ENCODE results near the gene RGS2.
A peak's percentile ranks its signal among the peaks of the same experiment; 100 is the strongest.

Gene RGS2

DNA sequence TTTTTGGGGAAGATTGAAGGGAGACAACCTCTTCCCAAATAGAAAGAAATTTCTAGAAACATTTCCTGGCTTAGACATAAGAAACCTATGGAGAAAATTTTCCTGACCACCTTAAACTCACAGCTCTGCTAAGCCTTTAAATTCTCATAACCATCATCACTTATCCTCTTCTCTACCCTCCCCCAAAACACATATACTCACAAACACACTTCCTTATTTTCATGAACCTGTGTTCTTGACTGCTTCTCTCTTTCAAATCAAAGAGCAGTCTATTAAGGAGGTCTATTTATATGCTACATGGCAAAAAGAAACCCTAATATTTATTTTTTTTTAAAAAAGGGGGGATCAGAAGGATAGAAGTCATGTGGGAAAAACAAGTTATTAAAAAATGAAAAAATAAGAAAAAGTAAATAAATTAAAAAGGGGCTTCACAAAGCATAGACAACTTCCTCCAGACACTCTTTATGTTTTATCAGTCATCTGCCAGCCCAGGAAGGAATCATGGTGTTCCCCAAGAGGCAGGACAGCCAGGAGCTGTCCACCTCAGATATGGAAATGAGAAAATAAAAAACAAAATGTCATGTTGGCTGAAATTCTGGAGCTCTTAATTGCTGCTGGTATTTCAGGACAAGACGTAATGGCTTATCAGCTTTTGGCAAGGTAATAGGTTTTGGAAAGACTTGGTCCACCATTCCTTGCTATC lies 12.8 kb upstream of the RGS2 start:
- DNase-seq (ENCODE audit: low read depth): no peak

DNA sequence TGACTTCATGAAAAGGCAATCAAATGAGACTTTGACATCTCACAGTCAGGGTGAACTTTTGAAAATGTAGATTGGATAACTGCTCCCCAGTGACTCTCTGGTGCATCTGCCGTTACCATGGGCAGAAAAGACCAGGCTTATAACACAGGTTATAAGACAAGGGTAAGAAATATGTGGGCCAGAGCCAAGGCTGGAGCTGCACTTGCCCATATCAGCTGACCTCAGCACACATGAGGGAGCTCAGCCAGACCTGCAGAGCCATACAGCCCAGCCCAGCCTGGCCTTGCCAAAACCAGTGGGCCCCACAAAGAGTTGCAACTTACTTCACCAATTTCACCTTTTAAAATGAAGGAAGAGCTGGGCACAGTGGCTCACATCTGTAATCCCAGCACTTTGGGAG lies 11.7 kb upstream of the RGS2 start:
- DNase-seq (ENCODE audit: low read depth): no peak

DNA sequence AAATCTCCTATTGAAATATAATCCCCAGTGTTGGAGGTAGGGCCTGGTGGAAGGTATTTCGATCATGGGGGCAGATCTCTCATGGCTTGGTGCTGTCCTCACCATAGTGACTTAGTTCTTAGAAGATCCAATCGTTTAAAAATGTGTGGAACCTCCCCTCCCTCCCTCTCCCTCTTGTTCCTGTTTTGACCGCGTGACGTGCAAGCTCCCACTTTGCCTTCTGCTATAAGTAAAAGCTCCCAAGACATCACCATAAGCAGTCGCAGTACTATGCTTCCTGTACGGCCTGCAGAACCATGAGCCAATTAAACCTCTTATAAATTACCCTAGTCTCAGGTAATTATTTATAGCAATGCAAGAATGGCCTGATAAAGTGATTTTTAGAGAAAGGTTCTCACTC lies 10.9 kb upstream of the RGS2 start:
- DNase-seq (ENCODE audit: low read depth): no peak

DNA sequence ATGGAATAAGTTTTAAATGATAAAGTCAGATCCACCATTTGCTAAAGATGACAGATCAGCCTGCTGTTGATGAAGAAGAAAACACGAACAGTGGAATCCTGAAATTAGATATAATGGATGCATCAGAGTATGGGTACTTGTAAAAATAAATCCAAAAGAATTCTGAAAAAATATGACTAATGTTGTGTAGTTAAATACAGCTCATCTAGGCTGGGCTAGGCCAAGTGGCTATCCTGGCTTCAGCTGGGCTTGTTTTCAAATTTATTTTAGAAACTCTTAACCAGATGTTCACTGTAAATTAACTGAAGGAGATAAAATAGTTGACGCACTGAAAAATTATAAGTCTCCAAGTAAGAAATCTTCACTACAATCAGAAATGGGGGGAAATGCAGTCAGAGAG lies 7.4 kb upstream of the RGS2 start:
- DNase-seq (ENCODE audit: low read depth): no peak

DNA sequence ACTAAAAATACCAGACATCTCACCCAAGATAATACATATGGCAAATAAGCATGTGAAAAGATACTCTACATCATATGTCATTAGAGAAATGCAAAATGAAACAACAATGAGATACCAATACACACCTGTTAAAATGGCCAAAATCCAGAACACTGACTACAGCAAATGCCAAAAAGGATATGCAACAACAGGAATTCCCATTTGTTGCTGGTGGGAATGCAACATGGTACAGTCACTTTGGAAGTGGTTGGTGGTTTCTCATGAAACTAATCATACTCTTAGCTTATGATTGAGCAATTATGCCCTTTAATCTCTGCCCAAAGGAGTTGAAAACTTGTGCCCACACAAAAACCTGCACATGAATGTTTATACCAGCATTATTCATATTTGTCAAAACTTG lies 6.4 kb upstream of the RGS2 start:
- no peak for DNase-seq (ENCODE audit: low read depth)

GRCh38 chr1:192803501-192803900 lies 5.3 kb upstream of the RGS2 start:
- DNase-seq (ENCODE audit: low read depth): no peak

- no peak for DNase-seq (ENCODE audit: low read depth)
Measured at GRCh38 chr1:192805832-192806323, 3.0 kb upstream of the RGS2 start.

- peak; percentile 4 for DNase-seq (ENCODE audit: low read depth)
Measured at GRCh38 chr1:192807211-192808162, 1.4 kb upstream of the RGS2 start.

DNA sequence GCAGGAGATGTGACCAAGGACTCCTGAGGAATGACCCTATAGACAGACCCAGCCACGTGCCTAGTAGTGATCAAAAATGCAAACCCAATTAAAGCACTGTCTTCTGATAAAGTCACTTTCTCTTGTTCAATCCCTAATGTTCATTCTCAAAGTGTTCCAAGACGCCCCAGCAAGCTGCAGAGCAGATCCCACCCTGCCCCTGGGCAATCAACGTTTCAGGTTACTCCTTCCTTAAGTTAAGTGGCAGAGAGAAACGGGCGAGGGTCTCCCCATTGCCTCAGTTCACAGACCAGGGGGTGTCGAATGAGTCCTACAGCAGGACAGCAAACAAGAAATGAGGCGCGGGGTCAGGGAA lies 699 bp upstream of the RGS2 start:
- no peak for DNase-seq (ENCODE audit: low read depth)

- DNase-seq (ENCODE audit: low read depth): peak; percentile 32
Measured at GRCh38 chr1:192809307-192810252, 741 bp downstream of the RGS2 start.

DNA sequence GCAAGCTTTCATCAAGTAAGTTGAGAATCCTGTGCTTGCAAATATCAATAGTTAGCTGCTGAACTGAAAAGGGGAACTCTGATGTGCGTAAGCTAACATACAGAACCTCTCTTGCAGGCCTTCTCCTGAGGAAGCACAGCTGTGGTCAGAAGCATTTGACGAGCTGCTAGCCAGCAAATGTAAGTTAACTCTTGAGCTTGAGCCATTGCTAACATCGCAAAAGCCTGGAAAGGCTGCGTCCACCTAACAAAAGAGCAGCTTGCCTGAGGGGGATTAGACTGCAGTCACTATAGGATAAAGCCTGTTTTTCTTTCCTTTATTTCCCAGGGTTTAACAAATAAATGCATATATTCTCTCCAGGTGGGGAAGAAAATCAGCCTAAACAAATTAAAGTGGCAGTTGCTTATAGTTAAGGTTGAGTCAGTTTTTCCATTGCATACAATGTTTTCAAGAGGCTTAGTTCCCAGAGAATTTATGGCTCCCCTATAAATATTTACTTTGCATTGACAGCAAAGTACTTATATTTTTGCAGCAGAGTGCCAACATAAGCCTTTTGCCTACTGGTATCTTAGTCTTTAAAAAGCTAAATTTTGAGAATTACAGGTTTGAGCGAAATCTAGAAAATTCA lies 1.5 kb downstream of the RGS2 start:
- DNase-seq (ENCODE audit: low read depth): no peak

GRCh38 chr1:192811006-192811405 lies 2.2 kb downstream of the RGS2 start:
- DNase-seq (ENCODE audit: low read depth): no peak

- DNase-seq (ENCODE audit: low read depth): no peak
Measured at GRCh38 chr1:192811594-192812239, 2.9 kb downstream of the RGS2 start.

DNA sequence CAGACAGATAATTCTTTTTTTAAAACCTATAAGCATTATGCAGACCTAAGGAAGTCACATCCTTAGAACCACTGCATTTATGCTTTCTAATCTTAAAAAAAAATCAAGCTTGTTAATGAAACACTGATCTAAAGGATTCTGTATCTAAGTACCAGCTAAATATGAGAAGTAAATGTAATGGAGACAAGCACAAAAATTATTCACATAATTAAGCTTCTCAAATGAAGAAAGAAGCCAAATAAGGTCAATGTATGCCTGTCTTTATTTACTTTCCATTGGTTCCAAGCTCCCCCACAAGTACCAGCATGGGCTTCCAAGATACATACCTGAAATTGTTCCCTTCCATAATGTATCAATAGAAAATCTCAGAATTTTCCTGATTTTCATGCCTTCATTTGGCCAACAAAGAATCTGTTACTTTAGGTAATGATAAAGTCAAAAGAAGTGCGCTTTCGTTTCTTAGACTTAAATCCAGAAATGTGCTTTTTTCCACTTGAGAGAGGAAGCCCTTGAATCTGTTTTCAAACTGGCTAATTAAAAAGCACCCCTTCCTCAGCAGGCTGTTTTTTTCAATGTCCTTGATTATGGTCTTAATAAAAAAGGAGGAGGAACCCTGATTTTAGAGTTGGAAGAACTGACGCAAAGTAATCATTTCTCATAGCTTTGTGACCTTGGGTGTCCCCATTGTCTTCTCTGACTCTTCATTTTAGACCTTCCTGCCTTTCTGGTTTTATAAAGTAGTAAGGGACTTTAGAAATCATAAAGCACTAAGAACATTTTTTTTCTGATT lies 3.8 kb downstream of the RGS2 start:
- DNase-seq (ENCODE audit: low read depth): no peak

DNA sequence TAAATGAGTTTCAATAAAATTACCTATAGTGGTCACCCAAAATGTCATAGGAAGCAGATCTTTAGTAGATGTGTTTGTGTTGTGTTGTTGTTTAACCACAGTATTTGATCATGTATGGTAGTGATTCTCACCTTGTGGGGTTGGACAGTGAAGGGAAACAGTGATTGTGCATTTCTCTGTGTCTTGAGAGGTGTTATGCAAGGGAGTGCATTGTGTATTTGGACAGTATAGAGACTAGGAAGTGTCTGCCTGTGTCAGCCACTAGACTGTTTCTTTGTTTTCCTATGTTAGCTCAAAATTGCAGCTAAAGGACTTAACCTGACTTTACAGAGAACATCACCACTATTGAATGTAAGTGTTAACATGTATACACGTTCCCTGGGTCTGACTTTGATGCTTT lies 6.0 kb downstream of the RGS2 start:
- no peak for DNase-seq (ENCODE audit: low read depth)

- DNase-seq (ENCODE audit: low read depth): no peak
Measured at GRCh38 chr1:192817246-192817645, 8.4 kb downstream of the RGS2 start.

DNA sequence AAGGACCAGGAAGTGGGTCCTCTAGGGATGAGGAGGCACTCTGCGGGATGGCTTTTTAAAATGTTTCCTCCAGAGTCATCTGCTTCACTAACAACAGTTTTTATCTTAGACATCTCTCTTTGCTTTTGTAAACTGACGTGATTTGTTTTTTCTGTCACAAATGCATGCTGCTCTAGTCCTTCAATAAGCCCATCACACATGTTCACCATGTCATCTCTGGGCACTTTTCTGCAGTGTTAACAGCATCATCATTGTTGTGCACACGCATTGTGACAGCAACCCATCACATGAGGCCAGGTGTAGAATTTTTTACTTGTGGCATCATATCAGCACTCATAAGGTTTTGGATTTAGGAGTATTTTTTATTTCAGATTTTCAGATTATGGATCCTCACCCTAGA lies 12.5 kb downstream of the RGS2 start:
- no peak for DNase-seq (ENCODE audit: low read depth)

- DNase-seq (ENCODE audit: low read depth): no peak
Measured at GRCh38 chr1:192824511-192824910, 15.7 kb downstream of the RGS2 start.

- DNase-seq (ENCODE audit: low read depth): no peak
Measured at GRCh38 chr1:192826791-192827546, 18.1 kb downstream of the RGS2 start.
